Coronary artery (tissue), 2 donors: ENCODE data around the gene UCK1.

Source experiments
- DNase-seq: peaks from one replicate; pipeline ENCODE4 v3.0.0-alpha.2; 2017; ENCODE audit warnings: low spot score
- H3K27ac ChIP-seq, 2 donors: fragments of 200-600 bp; sonication (generic); one replicate each; pipeline ENCODE4 v1.5.1; 2016 to 2019
- H3K4me3 ChIP-seq: fragments of 200-600 bp; sonication (generic); 2 replicates; pipeline ENCODE4 v1.5.1; 2016; ENCODE audit warnings: mild to moderate bottlenecking, moderate library complexity
- CTCF ChIP-seq: fragments of 200-600 bp; sonication (generic); IDR thresholded peaks from one replicate; pipeline ENCODE4 v1.5.1; 2019; ENCODE audit warnings: antibody characterized with exemption

Gene UCK1

DNA sequence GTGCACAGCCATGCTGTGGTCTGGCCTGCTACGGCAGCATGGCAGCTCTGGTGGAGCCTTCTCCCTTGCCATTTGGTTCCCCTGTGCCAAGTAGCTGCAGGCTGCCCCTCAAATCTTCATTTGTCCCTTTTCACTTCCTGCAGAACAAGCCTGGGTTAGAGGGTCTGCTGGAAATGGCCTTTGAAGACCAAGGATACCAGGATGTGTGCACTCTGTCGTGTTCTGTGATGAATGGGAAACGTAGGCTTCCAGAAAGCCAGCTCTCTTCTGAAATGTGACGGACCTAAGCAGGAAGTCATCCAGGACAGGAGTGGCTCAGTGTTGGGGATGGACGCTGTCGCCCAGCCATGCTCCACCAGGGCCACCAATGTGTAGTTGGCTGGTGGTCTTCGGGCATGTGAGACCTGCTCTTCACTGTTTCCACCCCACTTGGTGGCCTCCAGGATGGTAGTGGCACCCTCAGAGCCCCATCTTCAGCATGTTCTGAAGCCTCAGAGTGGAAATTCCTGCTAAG, 31.8 kb downstream of the UCK1 start:
- no peak for DNase-seq
- no peak overlapping the region for H3K27ac ChIP-seq
- no peak overlapping the region for H3K4me3 ChIP-seq
- no peak for TF ChIP-seq CTCF

GRCh38 chr9:131496844-131497405, 34.1 kb downstream of the UCK1 start:
- Histone ChIP-seq H3K27ac (no peak overlapping the region), H3K4me3 (no peak overlapping the region)
- no peak for TF ChIP-seq CTCF
- no peak for DNase-seq

GRCh38 chr9:131495785-131496184, 35.3 kb downstream of the UCK1 start:
- Histone ChIP-seq H3K4me3 (no peak overlapping the region), H3K27ac (no peak overlapping the region)
- DNase-seq = no peak
- TF ChIP-seq CTCF = no peak

GRCh38 chr9:131494296-131494870, 36.7 kb downstream of the UCK1 start:
- Histone ChIP-seq H3K4me3 (no peak overlapping the region), H3K27ac (no peak overlapping the region)
- no peak for DNase-seq
- TF ChIP-seq CTCF = no peak

GRCh38 chr9:131492070-131492469, 39.0 kb downstream of the UCK1 start:
- no peak for DNase-seq
- H3K27ac ChIP-seq = no peak overlapping the region
- no peak for TF ChIP-seq CTCF
- H3K4me3 ChIP-seq = no peak overlapping the region

- no peak for DNase-seq
- TF ChIP-seq CTCF = no peak
- H3K4me3 ChIP-seq = no peak overlapping the region
- H3K27ac ChIP-seq = no peak overlapping the region
These were observed 39.9 kb downstream of the UCK1 start for GRCh38 chr9:131491001-131491710.

GRCh38 chr9:131490514-131490913, 40.5 kb downstream of the UCK1 start:
- no peak for DNase-seq
- Histone ChIP-seq H3K4me3 (no peak overlapping the region), H3K27ac (no peak overlapping the region)
- no peak for TF ChIP-seq CTCF
